H1 (cell line): ENCODE measurements around the gene ENTPD8. TPM values are rescaled to one million over a fixed set of nuclear protein-coding genes. Genes with fewer than 3 reads are reported as not detected.

Source experiments
- CHD7 ChIP-seq: fragments of 300-600 bp; sonication (generic); IDR thresholded peaks from 2 replicates; pipeline ENCODE4 v1.7.1; 2012; ENCODE audit warnings: low read length, moderate library complexity, mild to moderate bottlenecking, inconsistent platforms; ENCODE audit not compliant: insufficient replicate concordance
- RXRA ChIP-seq: IDR thresholded peaks from 2 replicates; pipeline ENCODE4 v1.6.1; 2011; ENCODE audit warnings: low read depth, mild to moderate bottlenecking, low read length, moderate library complexity; ENCODE audit not compliant: insufficient read depth
- SP2 ChIP-seq: IDR thresholded peaks from 2 replicates; pipeline ENCODE4 v1.6.1; 2012; ENCODE audit warnings: mild to moderate bottlenecking, low read length, inconsistent platforms
- TAF7 ChIP-seq: optimal IDR thresholded peaks from 2 replicates; pipeline ENCODE3; 2011; ENCODE audit warnings: low read depth, mild to moderate bottlenecking, inconsistent platforms, low read length, moderate library complexity, borderline replicate concordance
- polyA plus RNA-seq, 7 experiments: library from polyadenylated mRNA; depleted of rRNA in 3 of 7; stranded (reverse) in 5 of 7; unstranded in 2 of 7; fragments of >200 nt in 5 of 7; fragments of 200-250 nt in 2 of 7; gene quantifications; 1 replicate in 5 of 7; 2 replicates in 1 of 7; 4 replicates in 1 of 7; pipeline versions ENCODE4 v1.2.1 to v1.2.3, GENCODE V29; 2011 to 2013; ENCODE audit warnings: missing spikeins in 2 of 7, mixed read lengths in 2 of 7
- total RNA-seq: library from RNA; stranded (reverse); fragmentation: NEBNext Ultra II Directional; extraction: Animal tissue kit (Norgen Biotek cat#: 25700); gene quantifications from 2 replicates; pipeline ENCODE4 v1.2.1, GENCODE V29; 2021

Gene ENTPD8
- total and polyA plus RNA-seq, 2 of the 8 experiments (the other 6 are each of a cell fraction or from before 2014, with no cell fraction given) = 0.48 to 0.51 TPM

- no peak for TF ChIP-seq TAF7
- no peak for TF ChIP-seq RXRA
- TF ChIP-seq SP2 = no peak
- TF ChIP-seq CHD7 = no peak
These were observed 47.7 kb upstream of the ENTPD8 start (continued) for GRCh38 chr9:137488906-137489305.
